HepG2 (cell line): Measurements from ENCODE around the gene FAM174C. TPM values are rescaled to one million over a fixed set of nuclear protein-coding genes. Genes with fewer than 3 reads are reported as not detected.
A peak's percentile ranks its signal among the peaks of the same experiment; 100 is the strongest.

ENCODE experiments used
- FOXJ3 ChIP-seq: sonication (generic); formaldehyde crosslinking; IDR thresholded peaks from 2 replicates; pipeline ENCODE4 v1.4.0; 2020; ENCODE audit warnings: missing genetic modification reagents, mild to moderate bottlenecking, borderline replicate concordance
- FOXO1 ChIP-seq: sonication (generic); formaldehyde crosslinking; IDR thresholded peaks from 2 replicates; pipeline ENCODE4 v1.4.0; 2020; ENCODE audit warnings: missing genetic modification reagents
- GMEB2 ChIP-seq: IDR thresholded peaks from 2 replicates; pipeline ENCODE4 v1.6.1; 2016; ENCODE audit warnings: missing biosample characterization, missing genetic modification reagents, low read depth
- GRHL1 ChIP-seq: sonication (generic); formaldehyde crosslinking; conservative IDR thresholded peaks from 2 replicates; pipeline ENCODE4 v1.8.0; 2022; ENCODE audit warnings: missing genetic modification reagents
- IKZF5 ChIP-seq: IDR thresholded peaks from 2 replicates; pipeline ENCODE4 v1.6.1; 2018; ENCODE audit warnings: missing genetic modification reagents, mild to moderate bottlenecking, missing compliant biosample characterization
- IRX3 ChIP-seq: sonication (generic); formaldehyde crosslinking; IDR thresholded peaks from 2 replicates; pipeline ENCODE4 v1.8.1; 2023; ENCODE audit warnings: mild to moderate bottlenecking, low read depth, missing genetic modification reagents, borderline replicate concordance
- KDM2A ChIP-seq: sonication (generic); formaldehyde crosslinking; IDR thresholded peaks from 2 replicates; pipeline ENCODE4 v1.4.0; 2020; ENCODE audit warnings: low read depth, missing genetic modification reagents, borderline replicate concordance
- KLF13 ChIP-seq: sonication (generic); formaldehyde crosslinking; IDR thresholded peaks from 2 replicates; pipeline ENCODE4 v1.4.0; 2020; ENCODE audit warnings: mild to moderate bottlenecking, missing genetic modification reagents
- MXD3 ChIP-seq: IDR thresholded peaks from 2 replicates; pipeline ENCODE4 v1.6.1; 2016; ENCODE audit warnings: mild to moderate bottlenecking, missing biosample characterization, missing genetic modification reagents
- PHF20 ChIP-seq: sonication (generic); formaldehyde crosslinking; IDR thresholded peaks from 2 replicates; pipeline ENCODE4 v1.5.0; 2020; ENCODE audit warnings: mild to moderate bottlenecking, missing genetic modification reagents
- RCOR2 ChIP-seq: IDR thresholded peaks from 2 replicates; pipeline ENCODE4 v1.6.1; 2016; ENCODE audit warnings: missing biosample characterization, missing genetic modification reagents
- SRSF4 ChIP-seq: fragments of 200-400 bp; formaldehyde crosslinking; IDR thresholded peaks from one replicate; pipeline ENCODE4 v1.6.1; 2018; ENCODE audit warnings: mild to moderate bottlenecking, low read depth, low read length, moderate library complexity; ENCODE audit not compliant: poor library complexity, severe bottlenecking
- TSC22D2 ChIP-seq: sonication (generic); formaldehyde crosslinking; IDR thresholded peaks from 2 replicates; pipeline ENCODE4 v1.5.1; 2020; ENCODE audit warnings: missing genetic modification reagents, mild to moderate bottlenecking, borderline replicate concordance
- ZMAT3 ChIP-seq: sonication (generic); formaldehyde crosslinking; conservative IDR thresholded peaks from 2 replicates; pipeline ENCODE4 v1.7.0; 2021; ENCODE audit warnings: missing genetic modification reagents
- ZNF333 ChIP-seq: sonication (generic); formaldehyde crosslinking; IDR thresholded peaks from 2 replicates; pipeline ENCODE4 v1.4.0; 2020; ENCODE audit warnings: mild to moderate bottlenecking, missing genetic modification reagents, borderline replicate concordance
- ZNF44 ChIP-seq: sonication (generic); formaldehyde crosslinking; IDR thresholded peaks from 2 replicates; pipeline ENCODE4 v1.5.1; 2020; ENCODE audit warnings: mild to moderate bottlenecking, missing genetic modification reagents
- ZNF503 ChIP-seq: sonication (generic); formaldehyde crosslinking; IDR thresholded peaks from 2 replicates; pipeline ENCODE4 v1.4.0; 2020; ENCODE audit warnings: missing genetic modification reagents
- ZNF580 ChIP-seq: IDR thresholded peaks from 2 replicates; pipeline ENCODE4 v1.6.1; 2016; ENCODE audit warnings: low read depth, borderline replicate concordance
- ZNF775 ChIP-seq: sonication (generic); formaldehyde crosslinking; IDR thresholded peaks from 2 replicates; pipeline ENCODE4 v1.4.0; 2020; ENCODE audit warnings: missing genetic modification reagents, mild to moderate bottlenecking, moderate library complexity, borderline replicate concordance
- ZNF777 ChIP-seq: sonication (generic); formaldehyde crosslinking; IDR thresholded peaks from 2 replicates; pipeline ENCODE4 v1.4.0; 2020; ENCODE audit warnings: missing genetic modification reagents
- ZNF781 ChIP-seq: sonication (generic); formaldehyde crosslinking; IDR thresholded peaks from 2 replicates; pipeline ENCODE4 v1.5.1; 2020; ENCODE audit warnings: borderline replicate concordance, mild to moderate bottlenecking, missing genetic modification reagents; ENCODE audit errors: not compliant biosample characterization
- polyA plus RNA-seq, 8 experiments: library from polyadenylated mRNA; depleted of rRNA in 3 of 8; stranded (reverse) in 7 of 8; unstranded in 1 of 8; fragments of >200 nt; fragmentation: Illumina TruSeq in 4 of 8; extraction: Trizol in 4 of 8; gene quantifications; 2 replicates each; pipeline versions ENCODE4 v1.2.1 to v1.2.3, GENCODE V29; 2011 to 2016; ENCODE audit warnings: low read depth in 4 of 8, missing spikeins in 1 of 8, mixed read lengths in 1 of 8; ENCODE audit not compliant: insufficient read depth in 1 of 8
- total RNA-seq, 5 experiments: library from RNA; depleted of rRNA; stranded (reverse); fragments of >200 nt; fragmentation: Illumina TruSeq; extraction: Trizol; gene quantifications; 2 replicates each; pipeline ENCODE4 v1.2.3, GENCODE V29; 2016; ENCODE audit warnings: low read depth in 1 of 5

Gene FAM174C
- total and polyA plus RNA-seq, 2 of the 13 experiments (the other 11 are each of a cell fraction or from before 2014, with no cell fraction given), result 19.5 to 31.3 TPM

GRCh38 chr19:1290703-1291651, 15.6 kb downstream of the FAM174C start (continued):
- TF ChIP-seq KLF13 (CRISPR knock-in tag) (no peak), ZNF777 (CRISPR knock-in tag) (0 out of 2 replicates have a peak, but pooled peaks have one; percentile 30), PHF20 (peak; percentile 67), ZNF44 (CRISPR knock-in tag) (0 out of 2 replicates have a peak, but pooled peaks have one; percentile 86), GMEB2 (CRISPR knock-in tag) (no peak), FOXJ3 (peak; percentile 25; the same call in 1 of the 2 replicates), TSC22D2 (CRISPR knock-in tag) (no peak), KDM2A (peak; percentile 72), ZNF333 (CRISPR knock-in tag) (no peak), SRSF4 (no peak), IKZF5 (CRISPR knock-in tag) (peak; percentile 84), IRX3 (CRISPR knock-in tag) (no peak), FOXO1 (CRISPR knock-in tag) (no peak; the same call in 1 of the 2 replicates), ZNF781 (CRISPR knock-in tag) (peak; percentile 75), MXD3 (CRISPR knock-in tag) (peak; percentile 30), ZNF503 (CRISPR knock-in tag) (peak; percentile 90; the same call in 1 of the 2 replicates), ZMAT3 (peak; percentile 85; the same call in 1 of the 2 replicates), ZNF580 (CRISPR knock-in tag) (0 out of 2 replicates have a peak, but pooled peaks have one; percentile 63), ZNF775 (CRISPR knock-in tag) (no peak), RCOR2 (CRISPR knock-in tag) (peak; percentile 63; the same call in 1 of the 2 replicates), GRHL1 (no peak)
